ENCODE measurements around the gene CDC42BPG. TPM values are rescaled to one million over a fixed set of nuclear protein-coding genes. Genes with fewer than 3 reads are reported as not detected.

The CDC42BPG gene
- total and polyA plus RNA-seq, 9 of the 15 experiments (the other 6 are each of a cell fraction or from before 2014, with no cell fraction given), result 0.04 to 8.8 (median 2.1) TPM

DNA sequence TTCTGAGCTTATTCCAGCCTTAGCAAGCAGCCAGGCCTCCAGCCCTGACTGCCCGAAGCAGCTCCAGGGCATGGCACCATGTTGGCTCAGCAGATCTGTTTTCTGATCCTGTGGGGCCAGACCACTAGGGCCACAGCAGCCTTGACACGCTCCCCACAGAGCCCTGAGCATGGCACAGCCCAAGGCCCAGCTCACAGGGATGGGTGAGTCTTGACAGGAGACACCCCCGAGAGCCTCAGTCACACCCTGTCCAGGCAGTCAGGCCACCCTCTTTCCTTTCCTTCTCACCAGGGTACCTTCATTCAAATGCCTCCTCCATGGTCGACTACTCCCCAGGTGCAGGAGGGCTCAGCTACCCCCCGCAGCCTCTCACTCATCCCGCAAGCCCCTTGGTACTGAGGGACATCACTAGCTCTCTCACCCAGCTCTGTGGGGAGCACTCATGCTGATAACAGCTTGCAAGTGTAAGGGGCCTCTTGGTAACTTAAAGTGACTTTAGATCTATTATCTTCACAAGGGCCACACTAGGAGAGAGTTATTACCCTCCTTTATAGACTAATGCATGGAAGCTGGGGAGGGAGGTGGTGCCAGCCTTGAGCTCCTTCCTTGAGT, 3.9 kb upstream of the CDC42BPG start:
- DNase-seq (ENCODE audit: extremely low read depth in 1 of 4, low spot score in 3 of 4) (peak in 1 of 4 experiments; percentile 30), FAIRE-seq (no peak), ATAC-seq (no peak)
- Histone ChIP-seq H2AFZ (ENCODE audit: low read depth, low read length) (peak overlapping the region; percentile 61), H3K9me3 (replicated peaks; ENCODE audit: control insufficient read depth, insufficient read depth, low read depth, low read length) (no peaks in the 10 kb centered on the region), H3K4me1 (replicated peaks in 1 of 2; ENCODE audit: control insufficient read depth in 2 of 2, insufficient read depth in 2 of 2, low read length in 2 of 2) (peaks cover 45 to 82% of the 10 kb centered on the region in 2 experiments), H3K4me2 (ENCODE audit: insufficient read depth, low read length) (no peak overlapping the region; the same call in 1 of the 2 replicates), H3K27ac (ENCODE audit: extremely low read depth, low read depth, low read length) (no peak overlapping the region), H3K9me1 (ENCODE audit: control insufficient read depth, insufficient read depth, low read length) (no peaks in the 10 kb centered on the region), H3K79me2 (ENCODE audit: control insufficient read depth, insufficient read depth, low read length) (peaks cover 9% of the 10 kb centered on the region; the same call in 2 of the 3 replicates), H3K4me3 (no peak overlapping the region), H3K27me3 (ENCODE audit: control insufficient read depth in 2 of 2, insufficient read depth in 2 of 2, low read length in 2 of 2) (no peaks in the 10 kb centered on the region; a peak in 1 of 5 replicates), H4K20me1 (replicated peaks; ENCODE audit: control insufficient read depth, insufficient read depth, low read length) (no peaks in the 10 kb centered on the region), H3K36me3 (ENCODE audit: control insufficient read depth, insufficient read depth, low read length) (peaks cover 5% of the 10 kb centered on the region; the same call in 1 of the 3 replicates), H3K9ac (ENCODE audit: insufficient read depth in 1 of 2, low read depth in 2 of 2, low read length in 2 of 2) (peak overlapping the region in 1 of 2 experiments; percentile 87; a peak in 2 of 4 replicates)
- intact Hi-C loops (cut with micrococcal nuclease), result loop anchor here (5.0 to 10.0 kb wide), 2 partner anchors 264 to 406 kb away; partner anchors contain the start of gene TM7SF2
- in situ Hi-C loops (cut with MboI), result loop anchor here (5.0 kb wide), 2 partner anchors 44 to 149 kb away; partner anchors contain the start of gene BATF2
- CTCF ChIA-PET (ENCODE audit: low intra/inter-chr PET ratio), result interaction anchor here (1.5 to 3.7 kb wide), 3 partner anchors 46 to 270 kb away, joined by 4 to 39 read pairs (median 7); partner anchors contain the start of genes BATF2 and ZNHIT2
- TF ChIP-seq ZNF263 (CRISPR knock-in tag; IDR thresholded peaks at IDR 0.05; ENCODE audit: borderline replicate concordance), result peak; percentile 90
- TF ChIP-seq, protein P1, sequence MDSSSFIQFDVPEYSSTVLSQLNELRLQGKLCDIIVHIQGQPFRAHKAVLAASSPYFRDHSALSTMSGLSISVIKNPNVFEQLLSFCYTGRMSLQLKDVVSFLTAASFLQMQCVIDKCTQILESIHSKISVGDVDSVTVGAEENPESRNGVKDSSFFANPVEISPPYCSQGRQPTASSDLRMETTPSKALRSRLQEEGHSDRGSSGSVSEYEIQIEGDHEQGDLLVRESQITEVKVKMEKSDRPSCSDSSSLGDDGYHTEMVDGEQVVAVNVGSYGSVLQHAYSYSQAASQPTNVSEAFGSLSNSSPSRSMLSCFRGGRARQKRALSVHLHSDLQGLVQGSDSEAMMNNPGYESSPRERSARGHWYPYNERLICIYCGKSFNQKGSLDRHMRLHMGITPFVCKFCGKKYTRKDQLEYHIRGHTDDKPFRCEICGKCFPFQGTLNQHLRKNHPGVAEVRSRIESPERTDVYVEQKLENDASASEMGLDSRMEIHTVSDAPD (CRISPR knock-in tag; IDR thresholded peaks at IDR 0.05), result no peak
- TF ChIP-seq SAFB (IDR thresholded peaks at IDR 0.05; ENCODE audit: borderline replicate concordance, low read depth, low read length), result no peak
- TF ChIP-seq, protein P2, sequence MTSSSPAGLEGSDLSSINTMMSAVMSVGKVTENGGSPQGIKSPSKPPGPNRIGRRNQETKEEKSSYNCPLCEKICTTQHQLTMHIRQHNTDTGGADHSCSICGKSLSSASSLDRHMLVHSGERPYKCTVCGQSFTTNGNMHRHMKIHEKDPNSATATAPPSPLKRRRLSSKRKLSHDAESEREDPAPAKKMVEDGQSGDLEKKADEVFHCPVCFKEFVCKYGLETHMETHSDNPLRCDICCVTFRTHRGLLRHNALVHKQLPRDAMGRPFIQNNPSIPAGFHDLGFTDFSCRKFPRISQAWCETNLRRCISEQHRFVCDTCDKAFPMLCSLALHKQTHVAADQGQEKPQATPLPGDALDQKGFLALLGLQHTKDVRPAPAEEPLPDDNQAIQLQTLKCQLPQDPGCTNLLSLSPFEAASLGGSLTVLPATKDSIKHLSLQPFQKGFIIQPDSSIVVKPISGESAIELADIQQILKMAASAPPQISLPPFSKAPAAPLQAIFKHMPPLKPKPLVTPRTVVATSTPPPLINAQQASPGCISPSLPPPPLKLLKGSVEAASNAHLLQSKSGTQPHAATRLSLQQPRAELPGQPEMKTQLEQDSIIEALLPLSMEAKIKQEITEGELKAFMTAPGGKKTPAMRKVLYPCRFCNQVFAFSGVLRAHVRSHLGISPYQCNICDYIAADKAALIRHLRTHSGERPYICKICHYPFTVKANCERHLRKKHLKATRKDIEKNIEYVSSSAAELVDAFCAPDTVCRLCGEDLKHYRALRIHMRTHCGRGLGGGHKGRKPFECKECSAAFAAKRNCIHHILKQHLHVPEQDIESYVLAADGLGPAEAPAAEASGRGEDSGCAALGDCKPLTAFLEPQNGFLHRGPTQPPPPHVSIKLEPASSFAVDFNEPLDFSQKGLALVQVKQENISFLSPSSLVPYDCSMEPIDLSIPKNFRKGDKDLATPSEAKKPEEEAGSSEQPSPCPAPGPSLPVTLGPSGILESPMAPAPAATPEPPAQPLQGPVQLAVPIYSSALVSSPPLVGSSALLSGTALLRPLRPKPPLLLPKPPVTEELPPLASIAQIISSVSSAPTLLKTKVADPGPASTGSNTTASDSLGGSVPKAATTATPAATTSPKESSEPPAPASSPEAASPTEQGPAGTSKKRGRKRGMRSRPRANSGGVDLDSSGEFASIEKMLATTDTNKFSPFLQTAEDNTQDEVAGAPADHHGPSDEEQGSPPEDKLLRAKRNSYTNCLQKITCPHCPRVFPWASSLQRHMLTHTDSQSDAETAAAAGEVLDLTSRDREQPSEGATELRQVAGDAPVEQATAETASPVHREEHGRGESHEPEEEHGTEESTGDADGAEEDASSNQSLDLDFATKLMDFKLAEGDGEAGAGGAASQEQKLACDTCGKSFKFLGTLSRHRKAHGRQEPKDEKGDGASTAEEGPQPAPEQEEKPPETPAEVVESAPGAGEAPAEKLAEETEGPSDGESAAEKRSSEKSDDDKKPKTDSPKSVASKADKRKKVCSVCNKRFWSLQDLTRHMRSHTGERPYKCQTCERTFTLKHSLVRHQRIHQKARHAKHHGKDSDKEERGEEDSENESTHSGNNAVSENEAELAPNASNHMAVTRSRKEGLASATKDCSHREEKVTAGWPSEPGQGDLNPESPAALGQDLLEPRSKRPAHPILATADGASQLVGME (CRISPR knock-in tag; IDR thresholded peaks at IDR 0.05), result no peak
- POLR2A ChIA-PET, result interaction anchor here (0.7 to 4.4 kb wide), 8 partner anchors 10 to 332 kb away, joined by 3 to 26 read pairs (median 4); partner anchors contain the start of genes ARL2 and EHD1
- WGBS (ENCODE audit: insufficient coverage, low coverage, missing lambda C conversion rate), result 31% methylated on average over 6 of the region's 6 CpGs
- no TSS peak for BruUV-seq (replicated peaks)

Data from K562 (cell line).